PC-3 (cell line): ENCODE measurements around the gene LDHAL6B.

Source experiments
- CTCF ChIP-seq: fragments of 300-600 bp; sonication (generic); conservative IDR thresholded peaks from 2 replicates; pipeline ENCODE4 v1.5.1; 2017; ENCODE audit warnings: antibody characterized with exemption, low read depth, mild to moderate bottlenecking, low read length
- EZH2 ChIP-seq: fragments of 300-600 bp; sonication (generic); IDR thresholded peaks from one replicate; pipeline ENCODE4 v1.6.1; 2017; ENCODE audit warnings: antibody characterized with exemption, mild to moderate bottlenecking, low read length; ENCODE audit not compliant: unreplicated experiment

- TF ChIP-seq CTCF, result no peak
- no peak for TF ChIP-seq EZH2
Observed at GRCh38 chr15:59236394-59236793, 29.8 kb downstream of the LDHAL6B start.
